IPS-NIHi7 (cell line): ENCODE measurements around the gene OR2S2.
A peak's percentile ranks its signal among the peaks of the same experiment; 100 is the strongest.
"Not testable (repeated sequence)": the region's sequence is repeated elsewhere in the genome, so short reads cannot be mapped to it uniquely, and the experiment has no call there.

Experiments used
- DNase-seq: peaks from one replicate; pipeline ENCODE4 v3.0.0; 2012; ENCODE audit warnings: mixed read lengths; ENCODE audit errors: extremely low spot score

OR2S2 gene

GRCh38 chr9:35958104-35958837, at the start of gene OR2S2:
Gene OR2S2, minus strand, starts transcription at chr9:35958154. Its CDS starts 56 bp downstream, at chr9:35958098.
- DNase-seq, result no peak

GRCh38 chr9:36007316-36007708, 49.4 kb upstream of the OR2S2 start:
- DNase-seq, result no peak

GRCh38 chr9:36006549-36007315, 48.8 kb upstream of the OR2S2 start:
- DNase-seq, result no peak

GRCh38 chr9:36005891-36006290, 47.9 kb upstream of the OR2S2 start:
- DNase-seq, result no peak

- no peak for DNase-seq
These were observed 40.4 kb upstream of the OR2S2 start for GRCh38 chr9:35998333-35998732.

- DNase-seq, result not testable (repeated sequence)
These were observed 39.1 kb upstream of the OR2S2 start for GRCh38 chr9:35997016-35997415.

GRCh38 chr9:35996358-35996970, 38.5 kb upstream of the OR2S2 start:
- peak; percentile 62 for DNase-seq

GRCh38 chr9:35994959-35995358, 37.0 kb upstream of the OR2S2 start:
- no peak for DNase-seq

- DNase-seq, result no peak
These were observed 36.2 kb upstream of the OR2S2 start for GRCh38 chr9:35993976-35994720.

- not testable (repeated sequence) for DNase-seq
These were observed 35.2 kb upstream of the OR2S2 start for GRCh38 chr9:35993136-35993535.

- DNase-seq, result no peak
These were observed 32.2 kb upstream of the OR2S2 start for GRCh38 chr9:35990155-35990554.

GRCh38 chr9:35984021-35984420, 26.1 kb upstream of the OR2S2 start:
- no peak for DNase-seq

GRCh38 chr9:35981699-35982098, 23.7 kb upstream of the OR2S2 start:
- no peak for DNase-seq

- no peak for DNase-seq
These were observed 22.5 kb upstream of the OR2S2 start for GRCh38 chr9:35980289-35981011.

GRCh38 chr9:35978792-35979191, 20.8 kb upstream of the OR2S2 start:
- DNase-seq, result no peak

GRCh38 chr9:35976726-35977125, 18.8 kb upstream of the OR2S2 start:
- no peak for DNase-seq

GRCh38 chr9:35974800-35975199, 16.8 kb upstream of the OR2S2 start:
- DNase-seq, result no peak

GRCh38 chr9:35972093-35972492, 14.1 kb upstream of the OR2S2 start:
- DNase-seq, result peak; percentile 74

GRCh38 chr9:35967042-35967441, 9.1 kb upstream of the OR2S2 start:
- DNase-seq, result no peak

GRCh38 chr9:35966433-35966832, 8.5 kb upstream of the OR2S2 start:
- DNase-seq, result no peak

- DNase-seq, result no peak
These were observed 7.1 kb upstream of the OR2S2 start for GRCh38 chr9:35965011-35965410.
